WERI-Rb-1 (cell line): ENCODE data around the gene PLXNA2.

ENCODE experiments used
- DNase-seq: peaks from one replicate; pipeline ENCODE4 v3.0.0-alpha.2; 2020
- H3K27ac ChIP-seq: fragments of 250-450 bp; sonication (Bioruptor Pico); 2 replicates; pipeline ENCODE4 v1.5.1; 2020; ENCODE audit warnings: mild to moderate bottlenecking, moderate library complexity
- H3K27me3 ChIP-seq: fragments of 250-450 bp; sonication (Bioruptor Pico); 2 replicates; pipeline ENCODE4 v1.5.1; 2021; ENCODE audit warnings: mild to moderate bottlenecking, low read depth, moderate library complexity; ENCODE audit not compliant: insufficient read depth, severe bottlenecking
- H3K36me3 ChIP-seq: fragments of 250-450 bp; sonication (Bioruptor Pico); 2 replicates; pipeline ENCODE4 v1.5.1; 2020; ENCODE audit warnings: mild to moderate bottlenecking, moderate library complexity
- H3K4me3 ChIP-seq: 2 replicates; pipeline ENCODE4 v1.5.1; 2011; ENCODE audit warnings: low read depth, mild to moderate bottlenecking, control low read depth, low read length
- H3K9me3 ChIP-seq: fragments of 250-450 bp; sonication (Bioruptor Pico); 2 replicates; pipeline ENCODE4 v1.5.1; 2021; ENCODE audit warnings: mild to moderate bottlenecking, moderate library complexity; ENCODE audit not compliant: severe bottlenecking
- TF ChIP-seq, protein P1 (sequence below): IDR thresholded peaks from 2 replicates; pipeline ENCODE4 v1.5.1; 2011; ENCODE audit warnings: low read depth, mild to moderate bottlenecking, control low read depth, inconsistent platforms, low read length

The PLXNA2 gene

DNA sequence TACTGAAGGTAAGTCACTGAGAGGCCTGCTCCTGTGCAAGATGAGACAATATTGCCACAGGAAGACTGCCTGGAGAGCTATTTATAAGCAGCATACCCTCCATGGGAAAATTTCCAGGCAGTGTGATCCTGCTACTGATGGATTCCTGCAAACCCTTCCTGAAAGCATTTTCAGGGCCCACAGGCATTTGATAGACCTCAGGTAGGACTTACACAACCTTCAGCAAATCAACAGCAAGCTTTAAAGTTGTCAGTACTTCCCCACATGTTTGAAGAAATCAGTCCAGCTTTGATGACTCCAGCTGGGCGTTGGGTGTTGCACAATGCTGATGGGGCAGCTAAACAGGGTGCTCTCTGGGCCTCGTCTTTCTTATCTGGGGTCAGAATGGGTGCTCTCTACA lies 108.8 kb downstream of the PLXNA2 start:
- DNase-seq, result no peak
- peak overlapping the region; percentile 49 for H3K27ac ChIP-seq
- TF ChIP-seq, protein P1, sequence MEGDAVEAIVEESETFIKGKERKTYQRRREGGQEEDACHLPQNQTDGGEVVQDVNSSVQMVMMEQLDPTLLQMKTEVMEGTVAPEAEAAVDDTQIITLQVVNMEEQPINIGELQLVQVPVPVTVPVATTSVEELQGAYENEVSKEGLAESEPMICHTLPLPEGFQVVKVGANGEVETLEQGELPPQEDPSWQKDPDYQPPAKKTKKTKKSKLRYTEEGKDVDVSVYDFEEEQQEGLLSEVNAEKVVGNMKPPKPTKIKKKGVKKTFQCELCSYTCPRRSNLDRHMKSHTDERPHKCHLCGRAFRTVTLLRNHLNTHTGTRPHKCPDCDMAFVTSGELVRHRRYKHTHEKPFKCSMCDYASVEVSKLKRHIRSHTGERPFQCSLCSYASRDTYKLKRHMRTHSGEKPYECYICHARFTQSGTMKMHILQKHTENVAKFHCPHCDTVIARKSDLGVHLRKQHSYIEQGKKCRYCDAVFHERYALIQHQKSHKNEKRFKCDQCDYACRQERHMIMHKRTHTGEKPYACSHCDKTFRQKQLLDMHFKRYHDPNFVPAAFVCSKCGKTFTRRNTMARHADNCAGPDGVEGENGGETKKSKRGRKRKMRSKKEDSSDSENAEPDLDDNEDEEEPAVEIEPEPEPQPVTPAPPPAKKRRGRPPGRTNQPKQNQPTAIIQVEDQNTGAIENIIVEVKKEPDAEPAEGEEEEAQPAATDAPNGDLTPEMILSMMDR, result no peak
- peaks cover 8% of the 10 kb centered on the region; the same call in 1 of the 2 replicates for H3K36me3 ChIP-seq
- H3K27me3 ChIP-seq, result no peaks in the 10 kb centered on the region
- H3K4me3 ChIP-seq, result no peak overlapping the region
- no peaks in the 10 kb centered on the region for H3K9me3 ChIP-seq

DNA sequence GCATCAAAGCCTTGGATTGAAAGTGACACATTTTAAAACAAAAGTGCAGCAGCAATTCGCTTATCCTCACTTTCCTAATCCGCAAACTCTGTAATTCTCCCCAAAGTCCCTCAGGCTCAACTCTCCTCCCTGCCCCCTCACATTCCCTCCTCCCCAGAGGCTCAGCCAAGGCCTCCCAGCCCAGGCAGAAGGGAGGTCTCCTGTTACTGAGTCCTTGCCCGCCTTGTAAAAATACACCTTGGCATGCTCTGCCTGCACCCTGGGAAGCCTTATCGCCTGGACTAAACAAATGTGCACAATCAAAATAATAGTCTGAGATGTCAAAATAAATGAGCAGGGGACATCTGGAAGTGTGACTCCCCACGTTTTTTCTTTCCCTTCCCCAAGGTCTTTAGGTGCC lies 109.7 kb downstream of the PLXNA2 start:
- no peak overlapping the region for H3K4me3 ChIP-seq
- DNase-seq, result peak; percentile 91
- no peaks in the 10 kb centered on the region for H3K9me3 ChIP-seq
- H3K27ac ChIP-seq, result peak overlapping the region; percentile 49
- no peaks in the 10 kb centered on the region for H3K27me3 ChIP-seq
- TF ChIP-seq, protein P1, result no peak
- H3K36me3 ChIP-seq, result peaks cover 8% of the 10 kb centered on the region; the same call in 1 of the 2 replicates

DNA sequence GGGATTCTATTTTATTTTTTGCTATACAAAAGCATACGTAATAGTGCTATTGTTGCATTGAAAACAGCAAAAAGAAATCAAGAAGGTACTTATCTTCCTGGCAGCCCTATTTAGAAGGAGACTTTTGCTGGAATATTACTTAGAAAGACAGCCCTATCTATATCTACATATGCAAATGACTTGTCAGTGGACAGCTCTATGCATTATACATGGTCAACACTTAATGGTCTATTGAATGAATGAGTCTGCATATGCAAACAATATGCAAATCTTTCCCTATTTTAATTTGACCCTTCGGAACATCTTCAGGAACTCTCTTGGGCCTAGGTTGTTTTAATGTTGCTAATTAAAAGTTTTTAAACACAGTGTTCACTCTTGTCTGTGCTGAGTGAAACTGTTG lies 110.8 kb downstream of the PLXNA2 start:
- no peaks in the 10 kb centered on the region for H3K9me3 ChIP-seq
- no peaks in the 10 kb centered on the region for H3K27me3 ChIP-seq
- H3K36me3 ChIP-seq, result peaks cover 4% of the 10 kb centered on the region; the same call in 1 of the 2 replicates
- no peak overlapping the region for H3K27ac ChIP-seq
- no peak overlapping the region for H3K4me3 ChIP-seq
- DNase-seq, result no peak
- TF ChIP-seq, protein P1, result no peak

DNA sequence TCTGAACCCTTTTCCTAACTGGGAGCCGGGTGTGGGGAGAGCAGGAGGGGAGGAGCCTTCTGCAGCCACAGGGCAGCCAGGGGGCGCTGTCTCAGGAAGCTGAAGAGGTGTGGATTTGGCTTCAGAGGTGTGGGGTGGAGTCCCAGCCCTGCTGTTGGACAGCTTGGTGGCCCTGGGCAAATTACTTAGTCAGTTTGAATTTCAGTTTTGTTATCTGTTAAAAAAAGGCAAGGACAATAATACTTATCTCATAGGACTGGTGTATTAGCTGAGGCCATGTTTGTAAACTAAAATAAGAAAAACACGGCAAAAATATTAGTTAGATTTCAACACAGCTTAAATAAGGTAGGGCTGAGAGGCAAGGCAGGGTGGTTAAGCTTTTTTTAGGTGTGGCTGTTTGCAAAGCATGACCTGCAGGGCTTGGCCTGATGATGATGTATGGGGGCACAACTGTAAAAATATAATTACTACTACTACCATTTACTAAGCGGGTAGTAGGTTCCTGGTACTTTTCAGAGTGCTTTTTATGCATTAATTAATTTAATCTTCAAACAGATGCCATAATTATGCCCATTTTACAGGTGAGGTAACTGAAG lies 111.8 kb downstream of the PLXNA2 start:
- H3K9me3 ChIP-seq, result no peaks in the 10 kb centered on the region
- peak; percentile 100 for DNase-seq
- TF ChIP-seq, protein P1, result peak; percentile 100
- no peak overlapping the region; the same call in 1 of the 2 replicates for H3K4me3 ChIP-seq
- H3K27ac ChIP-seq, result peak overlapping the region; percentile 30
- peaks cover 1% of the 10 kb centered on the region for H3K36me3 ChIP-seq
- H3K27me3 ChIP-seq, result no peaks in the 10 kb centered on the region

DNA sequence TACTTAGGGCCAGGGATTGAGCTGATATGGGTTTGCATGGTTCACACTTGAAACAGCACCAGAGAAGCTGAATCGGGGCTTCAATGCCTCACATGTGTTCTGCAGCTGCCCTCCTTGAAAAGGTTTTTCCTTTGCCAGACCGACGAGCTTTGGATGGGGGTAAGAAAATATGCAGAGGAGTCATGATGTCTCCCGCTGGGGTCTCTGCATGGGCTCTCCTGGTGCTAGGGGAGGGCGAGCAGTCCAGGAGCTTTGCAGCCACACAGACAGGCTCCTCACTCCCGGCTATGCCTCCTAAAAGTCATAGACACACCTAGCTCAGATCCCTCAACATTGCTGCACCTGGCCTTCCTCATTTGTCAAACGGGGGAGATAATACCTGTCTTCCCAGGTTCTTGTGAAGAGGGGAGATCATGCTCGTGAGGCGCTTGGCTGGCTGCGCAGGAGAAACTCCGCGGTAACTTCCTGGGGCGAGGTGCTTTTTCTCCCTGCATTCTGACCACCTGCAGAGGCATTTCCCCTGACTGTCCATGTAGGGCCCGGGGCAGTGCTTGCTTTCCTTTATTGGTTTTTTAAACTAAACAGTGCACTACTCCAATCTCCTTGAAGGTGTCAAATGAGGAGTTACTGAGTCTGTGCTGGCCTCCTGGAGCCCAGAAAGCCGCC lies 112.4 kb downstream of the PLXNA2 start:
- H3K9me3 ChIP-seq, result no peaks in the 10 kb centered on the region
- peak overlapping the region; percentile 2; the same call in 1 of the 2 replicates for H3K4me3 ChIP-seq
- H3K27me3 ChIP-seq, result no peaks in the 10 kb centered on the region
- H3K36me3 ChIP-seq, result peaks cover 5% of the 10 kb centered on the region
- DNase-seq, result no peak
- TF ChIP-seq, protein P1, result no peak
- peak overlapping the region; percentile 30 for H3K27ac ChIP-seq
